Measurements from ENCODE around the gene TTLL4. TPM values are rescaled to one million over a fixed set of nuclear protein-coding genes. Genes with fewer than 3 reads are reported as not detected.
A peak's percentile ranks its signal among the peaks of the same experiment; 100 is the strongest.

TTLL4 gene
- polyA plus RNA-seq, 2 donors, result 11.5 to 20.0 TPM

GRCh38 chr2:218722876-218723785 lies 12.5 kb downstream of the TTLL4 start:
- H3K36me3 ChIP-seq (ENCODE audit: control insufficient read depth in 2 of 2, insufficient read depth in 2 of 2, low read length in 1 of 2), result no peaks in the 10 kb centered on the region
- 50 to 60% methylated on average over 1 of the region's 1 CpG for WGBS, 2 donors
- H3K27me3 ChIP-seq (ENCODE audit: control insufficient read depth in 1 of 2, insufficient read depth in 2 of 2, low read length in 2 of 2), result no peaks in the 10 kb centered on the region
- H3K9me3 ChIP-seq (ENCODE audit: control insufficient read depth in 2 of 2, insufficient read depth in 1 of 2, low read depth in 1 of 2, low read length in 1 of 2), result no peaks in the 10 kb centered on the region
- no peak overlapping the region for H3K27ac ChIP-seq (ENCODE audit: low read depth in 2 of 2, low read length in 1 of 2)
- H3K4me1 ChIP-seq (ENCODE audit: control insufficient read depth in 2 of 2, insufficient read depth in 2 of 2, low read length in 1 of 2), result no peaks in the 10 kb centered on the region
- H3K4me3 ChIP-seq (ENCODE audit: low read depth in 1 of 2, low read length in 2 of 2), result no peak overlapping the region

DNA sequence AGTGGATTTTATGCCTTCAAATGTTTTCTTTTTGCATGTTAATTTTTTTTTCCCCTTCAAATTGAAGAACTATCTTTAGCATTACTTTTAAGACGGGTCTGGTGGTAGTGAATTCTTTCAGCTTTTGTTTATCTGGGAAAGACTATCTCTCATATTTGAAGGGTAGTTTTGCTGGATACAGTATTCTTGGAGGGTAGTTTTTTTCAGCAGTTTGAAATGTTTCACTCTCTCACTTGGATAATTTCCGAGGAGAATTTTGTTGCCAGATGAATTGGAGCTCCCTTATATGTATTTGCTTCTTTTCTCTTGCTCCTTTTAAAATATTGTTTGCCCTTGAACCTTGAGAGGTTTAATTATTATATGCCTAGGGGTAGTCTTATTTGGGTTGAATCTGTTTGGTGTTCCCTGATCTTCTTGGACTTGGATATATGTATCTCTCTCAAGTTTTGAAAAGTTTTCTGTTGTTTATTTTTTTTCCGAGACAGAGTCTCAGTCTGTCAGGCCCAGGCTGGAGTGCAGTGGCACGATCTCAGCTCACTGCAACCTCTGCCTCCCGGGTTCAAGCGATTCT lies 15.5 kb downstream of the TTLL4 start:
- no peaks in the 10 kb centered on the region for H3K36me3 ChIP-seq (ENCODE audit: control insufficient read depth in 2 of 2, insufficient read depth in 2 of 2, low read length in 1 of 2)
- WGBS, 2 donors, result 99% methylated on average over 6 of the region's 6 CpGs
- no peaks in the 10 kb centered on the region for H3K9me3 ChIP-seq (ENCODE audit: control insufficient read depth in 2 of 2, insufficient read depth in 1 of 2, low read depth in 1 of 2, low read length in 1 of 2)
- H3K27me3 ChIP-seq (ENCODE audit: control insufficient read depth in 1 of 2, insufficient read depth in 2 of 2, low read length in 2 of 2), result no peaks in the 10 kb centered on the region
- H3K27ac ChIP-seq (ENCODE audit: low read depth in 2 of 2, low read length in 1 of 2), result no peak overlapping the region
- no peak overlapping the region for H3K4me3 ChIP-seq (ENCODE audit: low read depth in 1 of 2, low read length in 2 of 2)
- no peaks in the 10 kb centered on the region for H3K4me1 ChIP-seq (ENCODE audit: control insufficient read depth in 2 of 2, insufficient read depth in 2 of 2, low read length in 1 of 2)

- 94 to 96% methylated on average over 6 of the region's 6 CpGs for WGBS, 2 donors
- Histone ChIP-seq H3K27ac (ENCODE audit: low read depth in 2 of 2, low read length in 1 of 2) (no peak overlapping the region), H3K9me3 (ENCODE audit: control insufficient read depth in 2 of 2, insufficient read depth in 1 of 2, low read depth in 1 of 2, low read length in 1 of 2) (no peaks in the 10 kb centered on the region), H3K4me3 (ENCODE audit: low read depth in 1 of 2, low read length in 2 of 2) (no peak overlapping the region), H3K4me1 (ENCODE audit: control insufficient read depth in 2 of 2, insufficient read depth in 2 of 2, low read length in 1 of 2) (no peaks in the 10 kb centered on the region), H3K27me3 (ENCODE audit: control insufficient read depth in 1 of 2, insufficient read depth in 2 of 2, low read length in 2 of 2) (no peaks in the 10 kb centered on the region), H3K36me3 (ENCODE audit: control insufficient read depth in 2 of 2, insufficient read depth in 2 of 2, low read length in 1 of 2) (no peaks in the 10 kb centered on the region)
Observed at GRCh38 chr2:218727502-218728165, 17.0 kb downstream of the TTLL4 start.

DNA sequence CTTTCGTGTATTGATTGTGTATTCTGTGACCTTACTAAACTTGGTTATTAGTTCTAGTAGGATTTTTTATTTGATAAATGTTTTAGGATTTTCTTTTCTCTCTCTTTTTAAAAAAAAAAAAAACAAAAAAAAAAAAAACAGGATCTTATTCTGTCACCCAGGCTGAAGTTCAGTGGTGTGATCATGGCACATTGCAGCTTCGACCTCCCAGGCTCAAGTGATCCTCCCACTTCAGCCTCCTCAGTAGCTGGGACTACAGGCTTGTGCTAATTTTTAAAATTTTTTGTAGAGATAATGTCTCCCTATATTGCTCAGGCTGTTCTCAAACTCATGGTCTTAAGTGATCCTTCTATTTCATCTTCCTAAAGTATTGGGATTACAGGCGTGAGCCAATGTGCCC lies 19.0 kb downstream of the TTLL4 start:
- peaks cover 0 to 5% of the 10 kb centered on the region in 2 donors for H3K4me1 ChIP-seq (ENCODE audit: control insufficient read depth in 2 of 2, insufficient read depth in 2 of 2, low read length in 1 of 2)

GRCh38 chr2:218732052-218732760 lies 21.6 kb downstream of the TTLL4 start:
- H3K27ac ChIP-seq (ENCODE audit: low read depth in 2 of 2, low read length in 1 of 2), result peak overlapping the region in 1 of 2 donors; percentile 21
- peaks cover 0 to 5% of the 10 kb centered on the region in 2 donors for H3K4me1 ChIP-seq (ENCODE audit: control insufficient read depth in 2 of 2, insufficient read depth in 2 of 2, low read length in 1 of 2)
- 96 to 97% methylated on average over 5 of the region's 5 CpGs for WGBS, 2 donors
- no peaks in the 10 kb centered on the region for H3K27me3 ChIP-seq (ENCODE audit: control insufficient read depth in 1 of 2, insufficient read depth in 2 of 2, low read length in 2 of 2)
- peaks cover 0 to 2% of the 10 kb centered on the region in 2 donors for H3K36me3 ChIP-seq (ENCODE audit: control insufficient read depth in 2 of 2, insufficient read depth in 2 of 2, low read length in 1 of 2)
- H3K4me3 ChIP-seq (ENCODE audit: low read depth in 1 of 2, low read length in 2 of 2), result no peak overlapping the region
- no peaks in the 10 kb centered on the region for H3K9me3 ChIP-seq (ENCODE audit: control insufficient read depth in 2 of 2, insufficient read depth in 1 of 2, low read depth in 1 of 2, low read length in 1 of 2)

More for the DNA sequence above, 19.0 kb downstream of the TTLL4 start:
- Histone ChIP-seq H3K27ac (ENCODE audit: low read depth in 2 of 2, low read length in 1 of 2) (no peak overlapping the region), H3K4me3 (ENCODE audit: low read depth in 1 of 2, low read length in 2 of 2) (no peak overlapping the region), H3K27me3 (ENCODE audit: control insufficient read depth in 1 of 2, insufficient read depth in 2 of 2, low read length in 2 of 2) (no peaks in the 10 kb centered on the region), H3K9me3 (ENCODE audit: control insufficient read depth in 2 of 2, insufficient read depth in 1 of 2, low read depth in 1 of 2, low read length in 1 of 2) (no peaks in the 10 kb centered on the region), H3K36me3 (ENCODE audit: control insufficient read depth in 2 of 2, insufficient read depth in 2 of 2, low read length in 1 of 2) (peaks cover 0 to 2% of the 10 kb centered on the region in 2 donors)
- 97% methylated on average over 3 of the region's 3 CpGs for WGBS, 2 donors

DNA sequence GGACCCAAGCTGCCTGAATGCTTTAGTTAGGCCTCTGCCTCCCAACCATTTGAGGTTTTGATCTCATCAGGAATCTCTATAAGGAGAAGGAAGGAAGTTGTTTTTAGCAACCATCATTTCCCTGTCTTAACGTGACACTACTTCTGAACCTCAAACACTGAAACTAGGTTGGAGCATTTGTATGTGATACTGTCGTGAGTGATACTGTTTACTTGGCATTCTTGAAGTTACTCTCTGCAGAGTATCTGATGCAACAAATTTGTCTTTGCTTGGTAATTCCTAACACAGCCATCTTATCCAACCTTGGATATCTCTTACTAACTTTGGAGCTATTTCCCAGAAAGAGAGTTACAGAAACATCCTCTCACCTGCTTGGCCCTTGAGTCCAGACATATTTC lies 22.1 kb downstream of the TTLL4 start:
- no peaks in the 10 kb centered on the region for H3K27me3 ChIP-seq (ENCODE audit: control insufficient read depth in 1 of 2, insufficient read depth in 2 of 2, low read length in 2 of 2)
- no peaks in the 10 kb centered on the region for H3K9me3 ChIP-seq (ENCODE audit: control insufficient read depth in 2 of 2, insufficient read depth in 1 of 2, low read depth in 1 of 2, low read length in 1 of 2)
- 48 to 55% methylated on average over 2 of the region's 2 CpGs for WGBS, 2 donors
- H3K4me1 ChIP-seq (ENCODE audit: control insufficient read depth in 2 of 2, insufficient read depth in 2 of 2, low read length in 1 of 2), result peaks cover 0 to 8% of the 10 kb centered on the region in 2 donors
- no peak overlapping the region for H3K4me3 ChIP-seq (ENCODE audit: low read depth in 1 of 2, low read length in 2 of 2)
- peaks cover 0 to 8% of the 10 kb centered on the region in 2 donors for H3K36me3 ChIP-seq (ENCODE audit: control insufficient read depth in 2 of 2, insufficient read depth in 2 of 2, low read length in 1 of 2)
- H3K27ac ChIP-seq (ENCODE audit: low read depth in 2 of 2, low read length in 1 of 2), result no peak overlapping the region

DNA sequence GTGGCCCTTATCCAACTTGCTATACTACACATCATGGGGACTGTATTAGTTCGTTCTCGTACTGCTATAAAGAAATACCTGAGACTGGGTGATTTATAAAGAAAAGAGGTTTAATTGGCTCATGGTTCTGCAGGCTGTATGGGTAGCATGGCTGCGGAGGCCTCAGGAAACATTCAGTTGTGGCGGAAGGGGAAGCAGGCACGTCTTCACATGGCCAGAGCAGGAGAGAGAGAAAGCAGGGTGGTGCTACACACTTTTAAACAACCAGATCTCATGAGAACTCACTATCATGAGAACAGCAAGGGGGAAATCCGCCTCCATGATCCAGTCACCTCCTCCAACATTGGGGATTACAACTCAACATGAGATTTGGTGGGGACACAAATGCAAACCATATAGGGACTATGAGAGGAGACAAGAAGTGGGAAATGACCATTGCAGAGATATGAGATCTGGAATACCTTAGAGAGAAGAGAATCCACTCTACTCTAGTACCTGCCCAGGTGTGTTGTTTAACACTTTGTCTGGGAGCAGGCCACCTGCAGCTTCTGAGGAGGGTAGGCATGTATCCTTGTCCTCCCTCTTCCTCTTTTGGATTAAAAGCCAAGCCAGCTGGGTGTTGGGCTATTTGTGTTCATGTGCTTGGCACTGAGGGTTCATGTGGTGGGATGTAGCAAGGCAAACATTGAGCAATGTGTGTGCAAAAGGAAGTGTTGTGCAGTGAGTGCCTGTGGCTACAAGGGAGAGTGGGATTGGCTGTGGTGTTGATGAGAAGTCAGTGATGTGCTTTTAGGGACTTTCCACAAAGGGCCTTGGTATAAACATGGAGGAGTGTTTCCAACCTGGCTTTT lies 22.8 kb downstream of the TTLL4 start:
- Histone ChIP-seq H3K4me1 (ENCODE audit: control insufficient read depth in 2 of 2, insufficient read depth in 2 of 2, low read length in 1 of 2) (peaks cover 0 to 8% of the 10 kb centered on the region in 2 donors), H3K27me3 (ENCODE audit: control insufficient read depth in 1 of 2, insufficient read depth in 2 of 2, low read length in 2 of 2) (no peaks in the 10 kb centered on the region)
- 50 to 79% methylated on average over 6 of the region's 6 CpGs for WGBS, 2 donors

GRCh38 chr2:218734190-218734975 lies 23.7 kb downstream of the TTLL4 start:
- H3K36me3 ChIP-seq (ENCODE audit: control insufficient read depth in 2 of 2, insufficient read depth in 2 of 2, low read length in 1 of 2), result peaks cover 4 to 19% of the 10 kb centered on the region in 2 donors
- WGBS, 2 donors, result 92 to 96% methylated on average over 8 of the region's 8 CpGs
- no peak overlapping the region for H3K27ac ChIP-seq (ENCODE audit: low read depth in 2 of 2, low read length in 1 of 2)
- H3K9me3 ChIP-seq (ENCODE audit: control insufficient read depth in 2 of 2, insufficient read depth in 1 of 2, low read depth in 1 of 2, low read length in 1 of 2), result no peaks in the 10 kb centered on the region
- H3K4me1 ChIP-seq (ENCODE audit: control insufficient read depth in 2 of 2, insufficient read depth in 2 of 2, low read length in 1 of 2), result peaks cover 0 to 8% of the 10 kb centered on the region in 2 donors
- no peak overlapping the region for H3K4me3 ChIP-seq (ENCODE audit: low read depth in 1 of 2, low read length in 2 of 2)
- H3K27me3 ChIP-seq (ENCODE audit: control insufficient read depth in 1 of 2, insufficient read depth in 2 of 2, low read length in 2 of 2), result no peaks in the 10 kb centered on the region

More for the DNA sequence above, 22.8 kb downstream of the TTLL4 start:
- no peak overlapping the region for H3K27ac ChIP-seq (ENCODE audit: low read depth in 2 of 2, low read length in 1 of 2)
- no peaks in the 10 kb centered on the region for H3K9me3 ChIP-seq (ENCODE audit: control insufficient read depth in 2 of 2, insufficient read depth in 1 of 2, low read depth in 1 of 2, low read length in 1 of 2)
- peaks cover 0 to 13% of the 10 kb centered on the region in 2 donors for H3K36me3 ChIP-seq (ENCODE audit: control insufficient read depth in 2 of 2, insufficient read depth in 2 of 2, low read length in 1 of 2)
- H3K4me3 ChIP-seq (ENCODE audit: low read depth in 1 of 2, low read length in 2 of 2), result no peak overlapping the region
